Mesenchymal stem cell (in vitro differentiated cells and primary cell): Measurements from ENCODE around the gene CMSS1.
A peak's percentile ranks its signal among the peaks of the same experiment; 100 is the strongest.

Experiments used
- DNase-seq: peaks from one replicate; pipeline ENCODE4 v3.0.0-alpha.2; 2013
- H2AFZ ChIP-seq: one replicate; pipeline ENCODE4 v1.6.1; 2013; ENCODE audit warnings: low read depth, mild to moderate bottlenecking, control low read depth, inconsistent platforms, low read length, moderate library complexity
- H2AK5ac ChIP-seq: 2 replicates; pipeline ENCODE4 v1.6.1; 2013; ENCODE audit warnings: low read length, moderate library complexity, mild to moderate bottlenecking, inconsistent platforms; ENCODE audit not compliant: severe bottlenecking
- H2BK120ac ChIP-seq: one replicate; pipeline ENCODE4 v1.6.1; 2013; ENCODE audit warnings: low read depth, mild to moderate bottlenecking, inconsistent platforms, low read length, moderate library complexity
- H2BK12ac ChIP-seq, 2 experiments: one replicate each; pipeline ENCODE4 v1.6.1; 2013; ENCODE audit warnings: inconsistent platforms in 2 of 2, low read length in 2 of 2, mild to moderate bottlenecking in 2 of 2, moderate library complexity in 2 of 2, control low read depth in 1 of 2
- H2BK15ac ChIP-seq: one replicate; pipeline ENCODE4 v1.6.1; 2013; ENCODE audit warnings: mild to moderate bottlenecking, low read depth, inconsistent platforms; ENCODE audit not compliant: poor library complexity, severe bottlenecking
- H2BK5ac ChIP-seq: 2 replicates; pipeline ENCODE4 v1.6.1; 2013; ENCODE audit warnings: low read depth, mild to moderate bottlenecking, low read length, control low read depth, inconsistent platforms; ENCODE audit not compliant: poor library complexity, severe bottlenecking
- H3K14ac ChIP-seq, 2 experiments: one replicate each; pipeline ENCODE4 v1.6.1; 2013; ENCODE audit warnings: inconsistent platforms in 2 of 2, low read length in 2 of 2, control low read depth in 1 of 2, mild to moderate bottlenecking in 1 of 2, moderate library complexity in 1 of 2
- H3K18ac ChIP-seq, 2 experiments: one replicate each; pipeline ENCODE4 v1.6.1; 2013; ENCODE audit warnings: inconsistent platforms in 2 of 2, low read length in 2 of 2, control low read depth in 1 of 2, low read depth in 1 of 2, mild to moderate bottlenecking in 1 of 2
- H3K23ac ChIP-seq, 2 experiments: one replicate each; pipeline ENCODE4 v1.6.1; 2013; ENCODE audit warnings: inconsistent platforms in 2 of 2, low read length in 2 of 2, mild to moderate bottlenecking in 2 of 2, moderate library complexity in 2 of 2, control low read depth in 1 of 2
- H3K27ac ChIP-seq: 2 replicates; pipeline ENCODE4 v1.5.1; 2013; ENCODE audit warnings: mild to moderate bottlenecking, moderate library complexity, low read length, control low read depth, inconsistent platforms; ENCODE audit not compliant: poor library complexity, severe bottlenecking
- H3K27me3 ChIP-seq, 2 experiments: 2 replicates each; pipeline versions ENCODE4 v1.6.1 to v1.7.0; 2013; ENCODE audit warnings: low read length in 2 of 2, mild to moderate bottlenecking in 2 of 2, moderate library complexity in 2 of 2, control low read depth in 1 of 2, inconsistent platforms in 1 of 2; ENCODE audit not compliant: control insufficient read depth in 1 of 2, insufficient read depth in 1 of 2
- H3K36me3 ChIP-seq, 2 experiments: 2 replicates each; pipeline versions ENCODE4 v1.6.1 to v1.7.0; 2013; ENCODE audit warnings: low read length in 2 of 2, control low read depth in 1 of 2, inconsistent platforms in 1 of 2, low read depth in 1 of 2, mild to moderate bottlenecking in 1 of 2; ENCODE audit not compliant: insufficient read depth in 2 of 2, control insufficient read depth in 1 of 2
- H3K4ac ChIP-seq, 2 experiments: one replicate each; pipeline ENCODE4 v1.6.1; 2013; ENCODE audit warnings: inconsistent platforms in 2 of 2, low read length in 2 of 2, mild to moderate bottlenecking in 2 of 2, moderate library complexity in 2 of 2, control low read depth in 1 of 2, low read depth in 1 of 2
- H3K4me1 ChIP-seq: 2 replicates; pipeline ENCODE4 v1.6.1; 2013; ENCODE audit warnings: low read depth, low read length, control low read depth; ENCODE audit not compliant: control insufficient read depth, insufficient read depth
- H3K4me2 ChIP-seq: 2 replicates; pipeline ENCODE4 v1.6.1; 2013; ENCODE audit warnings: low read length, mild to moderate bottlenecking, inconsistent platforms; ENCODE audit not compliant: poor library complexity, severe bottlenecking
- H3K4me3 ChIP-seq, 2 experiments: 2 replicates each; pipeline versions ENCODE4 v1.5.1 to v1.7.0; 2013; ENCODE audit warnings: low read length in 2 of 2, mild to moderate bottlenecking in 2 of 2, control low read depth in 1 of 2, low read depth in 1 of 2; ENCODE audit not compliant: insufficient read depth in 1 of 2
- H3K79me1 ChIP-seq: replicated peaks from 2 replicates; pipeline ENCODE4 v1.6.1; 2013; ENCODE audit warnings: mild to moderate bottlenecking, control low read depth, low read length, inconsistent platforms; ENCODE audit not compliant: poor library complexity, severe bottlenecking
- H3K9ac ChIP-seq: 2 replicates; pipeline ENCODE4 v1.7.0; 2013; ENCODE audit warnings: mild to moderate bottlenecking, low read length, moderate library complexity
- H3K9me3 ChIP-seq: 2 replicates; pipeline ENCODE4 v1.7.0; 2013; ENCODE audit warnings: mild to moderate bottlenecking, low read length; ENCODE audit not compliant: control insufficient read depth
- H4K8ac ChIP-seq: one replicate; pipeline ENCODE4 v1.6.1; 2013; ENCODE audit warnings: inconsistent platforms, mild to moderate bottlenecking, low read length, moderate library complexity
- H4K91ac ChIP-seq: one replicate; pipeline ENCODE4 v1.6.1; 2013; ENCODE audit warnings: mild to moderate bottlenecking, low read length, inconsistent platforms
- WGBS: methylation state at CpG from one replicate; pipeline ENCODE4 v1.1.7; 2013; ENCODE audit warnings: mixed read lengths; 5-methylcytosine and 5-hydroxymethylcytosine counted together

CMSS1 gene

GRCh38 chr3:99980606-99981005 is 162.9 kb downstream of the CMSS1 start:
- Histone ChIP-seq H3K18ac (no peak overlapping the region), H3K27me3 (no peaks in the 10 kb centered on the region), H2BK120ac (no peak overlapping the region), H4K8ac (no peak overlapping the region), H3K4me2 (no peak overlapping the region), H3K4ac (no peak overlapping the region), H2BK12ac (no peak overlapping the region), H2BK15ac (no peak overlapping the region), H3K27ac (no peak overlapping the region), H4K91ac (no peak overlapping the region), H3K14ac (no peak overlapping the region), H2BK5ac (no peak overlapping the region), H3K4me3 (no peak overlapping the region), H2AFZ (no peak overlapping the region), H3K23ac (no peak overlapping the region), H3K79me1 (peaks cover 3% of the 10 kb centered on the region), H2AK5ac (no peak overlapping the region), H3K9me3 (no peaks in the 10 kb centered on the region), H3K4me1 (no peaks in the 10 kb centered on the region), H3K36me3 (no peaks in the 10 kb centered on the region), H3K9ac (no peak overlapping the region)
- no peak for DNase-seq
- 99% methylated on average over 3 of the region's 3 CpGs for WGBS

- Histone ChIP-seq H3K9me3 (no peaks in the 10 kb centered on the region), H3K4ac (no peak overlapping the region), H3K23ac (no peak overlapping the region), H3K18ac (no peak overlapping the region), H4K91ac (no peak overlapping the region), H4K8ac (no peak overlapping the region), H2BK5ac (no peak overlapping the region), H3K14ac (no peak overlapping the region), H3K36me3 (no peaks in the 10 kb centered on the region), H3K4me2 (no peak overlapping the region), H3K27me3 (no peaks in the 10 kb centered on the region), H3K4me3 (no peak overlapping the region), H3K9ac (no peak overlapping the region), H3K27ac (no peak overlapping the region), H2AFZ (no peak overlapping the region), H3K4me1 (no peaks in the 10 kb centered on the region), H2BK120ac (no peak overlapping the region), H3K79me1 (peaks cover 3% of the 10 kb centered on the region), H2BK15ac (no peak overlapping the region), H2AK5ac (no peak overlapping the region), H2BK12ac (no peak overlapping the region)
- 96% methylated on average over 1 of the region's 1 CpG for WGBS
- DNase-seq: no peak
These were observed 163.5 kb downstream of the CMSS1 start for GRCh38 chr3:99981138-99981537.

- H2BK120ac ChIP-seq: no peak overlapping the region
- DNase-seq: no peak
- H3K18ac ChIP-seq: no peak overlapping the region
- H2AK5ac ChIP-seq: no peak overlapping the region
- peaks cover 3% of the 10 kb centered on the region for H3K79me1 ChIP-seq
- H3K23ac ChIP-seq: no peak overlapping the region
- no peak overlapping the region for H2BK5ac ChIP-seq
- no peak overlapping the region for H3K4me2 ChIP-seq
- H4K8ac ChIP-seq: no peak overlapping the region
- no peak overlapping the region for H4K91ac ChIP-seq
- no peaks in the 10 kb centered on the region for H3K27me3 ChIP-seq
- H3K4me1 ChIP-seq: no peaks in the 10 kb centered on the region
- no peak overlapping the region for H3K9ac ChIP-seq
- H3K36me3 ChIP-seq: no peaks in the 10 kb centered on the region
- no peak overlapping the region for H3K14ac ChIP-seq
- no peak overlapping the region for H3K27ac ChIP-seq
- H2BK15ac ChIP-seq: no peak overlapping the region
- H3K9me3 ChIP-seq: no peaks in the 10 kb centered on the region
- WGBS: 97% methylated on average over 2 of the region's 2 CpGs
- H3K4me3 ChIP-seq: no peak overlapping the region
- H3K4ac ChIP-seq: no peak overlapping the region
- no peak overlapping the region for H2AFZ ChIP-seq
- H2BK12ac ChIP-seq: no peak overlapping the region
These were observed 165.0 kb downstream of the CMSS1 start for GRCh38 chr3:99982650-99983049.

- peak overlapping the region; percentile 38 for H2AK5ac ChIP-seq
- H4K91ac ChIP-seq: no peak overlapping the region
- no peak overlapping the region for H3K27ac ChIP-seq
- DNase-seq: no peak
- no peak overlapping the region for H3K9ac ChIP-seq
- no peak overlapping the region for H2AFZ ChIP-seq
- H2BK15ac ChIP-seq: no peak overlapping the region
- H3K9me3 ChIP-seq: no peaks in the 10 kb centered on the region
- H2BK5ac ChIP-seq: no peak overlapping the region
- H3K27me3 ChIP-seq: no peaks in the 10 kb centered on the region
- H3K4me1 ChIP-seq: no peaks in the 10 kb centered on the region
- no peak overlapping the region for H3K23ac ChIP-seq
- peak overlapping the region in 1 of 2 experiments; percentile 21 for H3K18ac ChIP-seq
- no peak overlapping the region for H3K4me3 ChIP-seq
- peaks cover 3% of the 10 kb centered on the region for H3K79me1 ChIP-seq
- no peak overlapping the region for H4K8ac ChIP-seq
- H2BK12ac ChIP-seq: no peak overlapping the region
- H3K36me3 ChIP-seq: no peaks in the 10 kb centered on the region
- H3K14ac ChIP-seq: no peak overlapping the region
- no peak overlapping the region for H3K4me2 ChIP-seq
- no peak overlapping the region for H2BK120ac ChIP-seq
- no peak overlapping the region for H3K4ac ChIP-seq
These were observed 166.5 kb downstream of the CMSS1 start for GRCh38 chr3:99984139-99984538.
